ENCODE results near the gene TXLNB.
"Not testable (repeated sequence)": the region's sequence is repeated elsewhere in the genome, so short reads cannot be mapped to it uniquely, and the experiment has no call there.

Gene TXLNB

DNA sequence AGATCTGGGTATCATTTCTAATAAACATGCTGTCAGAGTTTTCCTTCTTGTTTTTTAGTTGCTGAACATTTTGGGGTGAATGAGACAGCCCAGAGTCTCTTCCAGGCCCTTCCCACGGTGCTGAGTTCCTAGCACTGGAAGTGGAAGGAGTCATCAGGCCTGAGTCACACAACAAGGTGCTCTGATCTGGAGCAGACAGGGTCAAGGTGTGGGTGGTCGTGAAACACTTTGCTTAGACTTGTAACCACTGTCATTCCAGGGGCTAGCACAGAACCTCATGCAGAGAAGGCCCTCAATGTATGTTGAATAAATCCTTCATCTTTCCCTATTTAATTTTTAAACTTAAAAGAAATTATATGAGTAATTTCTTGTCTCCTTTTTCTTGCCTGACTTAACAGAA, 60.6 kb downstream of the TXLNB start:
- no peak for DNase-seq

DNA sequence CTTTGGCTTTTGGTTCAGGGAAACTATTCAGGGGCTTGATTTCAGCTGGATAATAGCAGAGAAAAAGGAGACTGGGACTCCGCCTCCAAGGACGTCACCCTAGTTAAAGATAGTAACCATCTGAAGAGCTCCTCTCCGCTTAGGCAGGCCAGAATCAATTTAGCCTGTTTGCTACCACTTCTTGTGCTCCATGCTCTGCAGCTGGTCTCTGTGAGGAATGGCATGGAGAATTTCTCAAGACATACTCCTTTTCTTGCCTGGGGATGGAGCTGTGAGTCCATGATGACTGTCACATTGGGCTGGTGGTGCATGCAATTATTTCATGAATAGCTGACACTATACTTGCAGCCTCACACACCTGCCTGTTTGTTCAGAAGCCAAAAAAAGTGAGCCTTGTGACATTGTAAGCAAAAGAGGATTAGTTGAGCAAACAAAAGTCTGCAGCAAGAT, 61.4 kb downstream of the TXLNB start:
- DNase-seq: peak in 1 of 5 experiments; percentile 43

DNA sequence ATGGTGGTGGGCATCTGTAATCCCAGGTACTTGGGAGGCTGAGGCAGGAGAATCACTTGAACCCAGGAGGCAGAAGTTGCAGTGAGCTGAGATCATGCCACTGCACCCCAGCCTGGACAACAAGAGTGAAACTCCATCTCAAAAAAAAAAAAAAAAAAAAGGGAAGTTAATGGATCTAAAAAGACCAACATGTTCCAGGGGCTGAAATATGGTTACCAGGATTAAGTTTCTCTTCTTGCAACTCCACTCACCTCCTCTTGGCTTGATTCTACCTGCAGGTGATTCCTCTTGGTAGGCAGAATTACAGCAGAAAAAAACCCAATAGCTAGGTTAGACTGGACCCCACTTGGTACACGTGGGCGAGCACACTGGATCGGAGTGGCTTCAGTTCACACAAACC, 63.4 kb downstream of the TXLNB start:
- not testable (repeated sequence) for DNase-seq

DNA sequence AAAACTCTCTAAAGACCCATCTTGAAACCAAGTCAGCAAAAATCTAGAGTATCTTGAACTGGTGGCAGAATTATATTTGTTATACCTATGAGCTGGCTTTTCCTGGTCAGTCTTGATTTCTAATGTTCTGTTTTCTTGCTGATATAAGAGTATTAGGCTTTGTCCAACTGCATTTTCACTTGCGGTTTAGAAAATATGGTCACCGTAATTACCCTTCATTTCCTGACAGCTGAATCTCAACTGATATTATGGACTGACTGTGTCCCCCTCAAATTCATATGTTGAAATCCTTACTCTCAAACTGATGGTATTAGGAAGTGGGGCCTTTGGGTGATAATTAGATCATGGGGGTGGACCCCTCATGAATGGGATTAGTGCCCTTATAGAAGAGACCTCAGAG, 72.1 kb downstream of the TXLNB start:
- no peak for DNase-seq

DNA sequence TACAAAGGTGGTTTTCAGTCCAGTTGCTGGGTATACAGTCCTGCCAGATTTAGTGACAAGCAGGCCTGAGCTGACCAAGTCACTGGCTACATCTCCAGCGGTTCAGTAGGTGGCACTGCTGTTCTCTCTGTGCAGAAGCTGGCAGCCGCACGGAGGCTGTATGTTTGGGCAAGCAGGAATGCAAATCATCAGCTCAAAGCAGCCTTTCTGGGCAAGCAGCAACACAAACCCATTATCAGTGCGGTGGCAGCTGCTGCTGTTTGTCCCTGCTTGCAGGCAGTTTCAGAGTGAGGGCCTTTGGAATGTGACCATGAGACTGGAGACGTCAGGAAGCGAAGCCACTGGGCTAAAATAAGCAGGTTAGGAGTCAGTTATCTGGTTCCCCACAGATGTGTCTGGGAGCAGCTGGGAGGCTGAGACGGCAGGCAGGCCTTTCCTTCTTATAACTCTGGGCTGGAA, 72.5 kb downstream of the TXLNB start:
- peak in 4 of 5 experiments; percentile 33 to 90 (median 44) for DNase-seq

DNA sequence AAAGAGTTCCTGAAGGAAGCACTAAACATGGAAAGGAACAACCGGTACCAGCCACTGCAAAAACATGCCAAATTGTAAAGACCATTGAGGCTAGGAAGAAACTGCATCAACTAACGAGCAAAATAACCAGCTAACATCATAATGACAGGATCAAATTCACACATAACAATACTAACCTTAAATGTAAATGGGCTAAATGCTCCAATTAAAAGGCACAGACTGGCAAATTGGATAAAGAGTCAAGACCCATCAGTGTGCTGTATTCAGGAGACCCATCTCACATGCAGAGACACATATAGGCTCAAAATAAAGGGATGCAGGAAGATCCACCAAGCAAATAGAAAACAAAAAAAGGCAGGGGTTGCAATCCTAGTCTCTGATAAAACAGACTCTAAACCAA, 79.3 kb downstream of the TXLNB start:
- DNase-seq: not testable (repeated sequence)

DNA sequence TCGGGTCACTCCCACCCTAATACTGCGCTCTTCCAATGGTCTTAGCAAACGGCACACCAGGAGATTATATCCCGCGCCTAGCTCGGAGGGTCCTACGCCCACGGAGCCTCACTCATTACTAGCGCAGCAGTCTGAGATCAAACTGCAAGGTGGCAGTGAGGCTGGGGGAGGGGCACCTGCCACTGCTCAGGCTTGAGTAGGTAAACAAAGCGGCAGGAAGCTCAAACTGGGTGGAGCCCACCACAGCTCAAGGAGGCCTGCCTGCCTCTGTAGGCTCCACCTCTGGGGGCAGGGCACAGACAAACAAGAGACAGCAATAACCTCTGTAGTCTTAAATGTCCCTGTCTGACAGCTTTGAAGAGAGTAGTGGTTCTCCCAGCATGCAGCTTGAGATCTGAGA, 81.0 kb downstream of the TXLNB start:
- peak in 1 of 5 experiments; percentile 69 for DNase-seq

DNA sequence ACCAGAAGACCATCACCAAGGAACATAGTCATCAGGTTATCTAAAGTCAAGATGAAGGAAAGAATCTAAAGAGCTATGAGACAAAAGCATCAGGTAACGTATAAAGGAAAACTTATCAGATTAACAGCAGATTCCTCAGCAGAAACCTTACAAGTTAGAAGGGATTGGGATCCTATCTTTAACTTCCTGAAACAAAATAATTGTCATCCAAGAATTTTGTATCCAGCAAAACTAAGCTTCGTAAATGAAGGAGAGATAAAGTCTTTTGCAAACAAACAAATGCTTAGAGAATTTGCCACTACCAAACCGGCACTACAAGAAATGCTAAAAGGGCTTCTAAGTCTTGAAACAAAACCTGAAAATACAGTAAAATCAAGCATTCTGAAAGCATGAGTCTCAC, 86.0 kb downstream of the TXLNB start:
- no peak for DNase-seq

DNA sequence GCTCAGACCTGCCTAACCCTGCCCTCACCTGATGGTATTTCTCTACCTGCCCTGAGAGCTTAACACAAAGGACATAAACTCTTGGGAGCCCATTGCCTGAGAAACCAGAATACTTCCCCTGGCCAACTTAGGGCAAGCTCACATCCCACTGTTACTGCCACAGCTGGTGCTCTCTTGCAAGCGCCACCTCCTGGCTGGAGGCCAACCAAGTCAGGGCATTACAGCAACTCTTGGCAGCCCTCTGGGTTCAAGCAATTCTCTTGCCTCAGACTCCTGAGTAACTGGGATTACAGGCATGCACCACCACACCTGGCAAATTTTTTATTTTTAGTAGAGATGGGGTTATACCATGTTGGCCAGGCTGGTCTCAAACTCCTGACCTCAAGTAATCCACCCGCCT, 86.8 kb downstream of the TXLNB start:
- no peak for DNase-seq

DNA sequence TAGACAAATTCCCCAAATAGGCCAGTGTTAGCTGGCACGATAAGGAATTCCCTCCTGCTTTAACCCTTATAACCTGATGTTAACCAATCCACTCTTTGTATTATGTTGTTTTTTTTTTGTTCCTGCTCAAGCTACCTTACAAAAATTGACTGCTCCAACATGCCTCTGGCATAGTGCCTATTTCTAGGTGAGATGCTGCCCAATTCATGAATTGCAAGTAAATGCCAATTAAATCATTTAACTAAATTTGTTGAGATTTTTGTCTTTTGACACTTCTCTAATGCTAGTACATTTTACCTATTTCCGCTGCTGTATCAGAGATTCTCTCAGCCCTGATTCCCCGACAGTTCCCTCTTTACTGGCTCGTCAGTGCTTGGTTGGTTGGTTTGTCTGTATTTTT, 90.4 kb downstream of the TXLNB start:
- DNase-seq: no peak

DNA sequence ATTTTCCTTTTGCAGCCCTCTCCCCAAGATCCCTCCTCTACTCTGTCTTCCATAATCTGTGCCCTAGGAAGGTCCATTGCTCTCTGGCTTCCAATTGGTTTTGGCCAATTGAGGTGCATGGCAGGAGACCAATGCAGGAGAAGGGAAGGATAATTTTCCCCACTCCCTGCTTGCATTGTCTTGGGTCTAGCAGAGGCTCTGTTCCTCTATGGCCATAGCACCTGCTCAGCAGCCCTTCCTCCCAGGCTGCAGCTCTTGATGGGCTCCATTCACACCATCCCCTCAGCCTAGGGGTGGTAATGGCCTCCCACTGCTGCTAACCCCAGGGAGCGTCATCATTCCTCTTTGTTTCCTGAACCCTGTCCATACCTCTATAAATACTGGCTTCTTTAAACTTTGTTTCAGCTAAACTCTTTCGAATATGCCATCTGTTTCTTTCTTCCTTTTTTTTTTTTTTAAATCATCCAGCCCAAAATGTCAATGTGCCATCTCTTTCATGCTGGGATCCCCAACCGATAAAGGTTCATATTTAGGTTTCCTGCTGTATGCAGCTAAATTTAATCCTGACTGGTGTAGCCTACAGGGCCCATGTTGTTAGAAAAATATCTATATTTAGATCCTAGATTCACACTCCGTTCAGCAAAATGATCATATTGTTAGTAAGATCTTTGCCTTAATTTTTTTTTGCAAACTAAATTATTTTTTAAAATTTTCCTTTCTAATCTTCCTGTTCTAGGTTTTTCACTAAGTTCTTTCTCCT, 93.1 kb downstream of the TXLNB start:
- no peak for DNase-seq

DNA sequence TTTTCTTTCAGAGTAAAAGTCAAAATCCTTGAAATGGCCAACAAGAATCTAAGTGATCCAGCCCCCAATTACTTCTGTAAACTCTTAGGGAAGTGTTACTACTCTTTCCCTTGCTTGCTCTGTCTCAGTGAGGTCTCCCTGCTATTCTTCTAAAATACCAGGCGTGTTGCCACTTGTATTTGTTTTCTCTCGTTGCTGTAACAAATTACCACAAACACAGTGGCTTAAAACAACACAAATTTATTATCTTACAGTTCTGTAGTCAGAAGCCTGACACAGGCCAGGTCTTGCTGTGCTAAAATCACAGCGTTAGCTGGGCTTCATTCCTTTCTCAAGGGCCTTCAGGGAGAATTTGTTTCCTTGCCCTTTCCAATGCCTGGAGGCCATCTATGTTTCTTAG, 97.1 kb downstream of the TXLNB start:
- DNase-seq: no peak

Data from T-helper 2 cell (primary cell).